PC-3 (cell line): ENCODE data around the gene ATP13A5. TPM values are rescaled to one million over a fixed set of nuclear protein-coding genes. Genes with fewer than 3 reads are reported as not detected.

ENCODE experiments used
- ATAC-seq: fragments of 200-7000 bp; cut with Tn5 transposase; 2 replicates; pipeline ENCODE4 v1.9.1; 2020; ENCODE audit warnings: mild to moderate bottlenecking, moderate library complexity
- BruUV-seq: library from RNA; stranded (reverse); fragments of 400-500 nt; replicated peaks from 2 replicates; lab custom pipeline; 2021; lab: Mats Ljungman, UMichigan
- CTCF ChIA-PET: fragments of 300-600 bp; sonication (Branson Sonifier 250); formaldehyde crosslinking; loops from one replicate; lab custom pipeline; 2022; ENCODE audit warnings: antibody characterized with exemption; lab: Charles Lee
- POLR2A ChIA-PET: fragments of 300-600 bp; sonication (Branson Sonifier 250); formaldehyde crosslinking; loops from one replicate; lab custom pipeline; 2022; ENCODE audit warnings: antibody characterized with exemption; ENCODE audit not compliant: unreplicated experiment; lab: Charles Lee
- DNase-seq: peaks from one replicate; pipeline ENCODE4 v3.0.0-alpha.2; 2015
- H2AFZ ChIP-seq: fragments of 300-600 bp; sonication (generic); 2 replicates; pipeline ENCODE4 v1.6.0; 2016; ENCODE audit warnings: antibody characterized with exemption, low read length
- H3F3A ChIP-seq: fragments of 300-600 bp; sonication (generic); one replicate; pipeline ENCODE4 v1.6.0; 2017; ENCODE audit warnings: antibody characterized with exemption, low read length, control low read depth, mild to moderate bottlenecking; ENCODE audit not compliant: unreplicated experiment
- H3K27ac ChIP-seq: fragments of 300-600 bp; sonication (generic); 2 replicates; pipeline ENCODE4 v1.5.1; 2016; ENCODE audit warnings: mild to moderate bottlenecking, low read length
- H3K27me3 ChIP-seq: fragments of 300-600 bp; sonication (generic); 2 replicates; pipeline ENCODE4 v1.6.1; 2016; ENCODE audit warnings: low read length, mixed read lengths
- H3K36me3 ChIP-seq: fragments of 300-600 bp; sonication (generic); 2 replicates; pipeline ENCODE4 v1.6.1; 2016; ENCODE audit warnings: low read depth, mixed run types, low read length, mixed read lengths
- H3K4me1 ChIP-seq: fragments of 300-600 bp; sonication (generic); 2 replicates; pipeline ENCODE4 v1.5.1; 2016; ENCODE audit warnings: low read length; ENCODE audit not compliant: insufficient read depth
- H3K4me2 ChIP-seq: fragments of 300-600 bp; sonication (generic); 2 replicates; pipeline ENCODE4 v1.6.0; 2016; ENCODE audit warnings: low read length
- H3K4me3 ChIP-seq: fragments of 300-600 bp; sonication (generic); 2 replicates; pipeline ENCODE4 v1.5.1; 2016; ENCODE audit warnings: mild to moderate bottlenecking, low read length, mixed read lengths
- H3K79me2 ChIP-seq: fragments of 300-600 bp; sonication (generic); 2 replicates; pipeline ENCODE4 v1.6.1; 2017; ENCODE audit warnings: low read length, mixed read lengths
- H3K9ac ChIP-seq: fragments of 300-600 bp; sonication (generic); 2 replicates; pipeline ENCODE4 v1.6.0; 2016; ENCODE audit warnings: mild to moderate bottlenecking, low read length
- H3K9me2 ChIP-seq: fragments of 300-600 bp; sonication (generic); replicated peaks from 2 replicates; pipeline ENCODE4 v1.6.1; 2016; ENCODE audit warnings: mixed run types, low read length, mixed read lengths
- H3K9me3 ChIP-seq: fragments of 300-600 bp; sonication (generic); 2 replicates; pipeline ENCODE4 v1.6.1; 2016; ENCODE audit warnings: low read length, mixed read lengths
- H4K20me1 ChIP-seq: fragments of 300-600 bp; sonication (generic); 2 replicates; pipeline ENCODE4 v1.6.1; 2016; ENCODE audit warnings: low read length, mixed read lengths
- CTCF ChIP-seq: fragments of 300-600 bp; sonication (generic); conservative IDR thresholded peaks from 2 replicates; pipeline ENCODE4 v1.5.1; 2017; ENCODE audit warnings: antibody characterized with exemption, low read depth, mild to moderate bottlenecking, low read length
- EZH2 ChIP-seq: fragments of 300-600 bp; sonication (generic); IDR thresholded peaks from one replicate; pipeline ENCODE4 v1.6.1; 2017; ENCODE audit warnings: antibody characterized with exemption, mild to moderate bottlenecking, low read length; ENCODE audit not compliant: unreplicated experiment
- EZH2phosphoT487 ChIP-seq: fragments of 300-600 bp; sonication (generic); IDR thresholded peaks from 2 replicates; pipeline ENCODE4 v1.6.1; 2018; ENCODE audit warnings: mild to moderate bottlenecking, antibody characterized with exemption, low read length, borderline replicate concordance
- intact Hi-C: fragments of 100-400 bp; cut with micrococcal nuclease; formaldehyde crosslinking; loops from 2 replicates; pipeline ENCODE4 v1.9.0; 2023
- total RNA-seq: library from RNA; depleted of rRNA; stranded (reverse); fragments of >200 nt; gene quantifications from 2 replicates; pipeline ENCODE4 v1.2.3, GENCODE V29; 2014

The ATP13A5 gene
- total RNA-seq, 1 experiment from 2014 or later = not detected

- no peaks in the 10 kb centered on the region for H3K9me2 ChIP-seq
- no peak overlapping the region for H3K4me3 ChIP-seq
- ChIA-PET POLR2A (no interaction called here), CTCF (no interaction called here)
- intact Hi-C loops = no loop called here
- peaks cover 81% of the 10 kb centered on the region for H3K27me3 ChIP-seq
- no peak for TF ChIP-seq EZH2phosphoT487
- no peak for TF ChIP-seq CTCF
- no peak for TF ChIP-seq EZH2
- ATAC-seq (no peak), DNase-seq (no peak)
- no peaks in the 10 kb centered on the region for H3K79me2 ChIP-seq
- H4K20me1 ChIP-seq = no peaks in the 10 kb centered on the region
- H3K4me1 ChIP-seq = no peaks in the 10 kb centered on the region
- no peaks in the 10 kb centered on the region for H3F3A ChIP-seq
- H3K9ac ChIP-seq = no peak overlapping the region
- H2AFZ ChIP-seq = no peak overlapping the region
- H3K27ac ChIP-seq = no peak overlapping the region
- no TSS peak for BruUV-seq
- no peaks in the 10 kb centered on the region for H3K36me3 ChIP-seq
- H3K4me2 ChIP-seq = no peak overlapping the region
- no peaks in the 10 kb centered on the region for H3K9me3 ChIP-seq
Measured at GRCh38 chr3:193375614-193376013, 2.9 kb downstream of the ATP13A5 start.

- ATAC-seq (no peak), DNase-seq (no peak)
- no peak overlapping the region for H3K9ac ChIP-seq
- ChIA-PET CTCF (no interaction called here), POLR2A (no interaction called here)
- no peaks in the 10 kb centered on the region for H3K9me3 ChIP-seq
- H3K4me3 ChIP-seq = no peak overlapping the region
- no TSS peak for BruUV-seq
- intact Hi-C loops = no loop called here
- H4K20me1 ChIP-seq = no peaks in the 10 kb centered on the region
- H3K4me2 ChIP-seq = no peak overlapping the region
- H2AFZ ChIP-seq = no peak overlapping the region
- H3K27ac ChIP-seq = no peak overlapping the region
- no peaks in the 10 kb centered on the region for H3F3A ChIP-seq
- TF ChIP-seq EZH2phosphoT487 (no peak), CTCF (no peak), EZH2 (no peak)
- H3K27me3 ChIP-seq = peaks cover 71% of the 10 kb centered on the region
- no peaks in the 10 kb centered on the region for H3K4me1 ChIP-seq
- no peaks in the 10 kb centered on the region for H3K9me2 ChIP-seq
- H3K79me2 ChIP-seq = no peaks in the 10 kb centered on the region
- H3K36me3 ChIP-seq = no peaks in the 10 kb centered on the region
Measured at GRCh38 chr3:193372783-193373182, 5.8 kb downstream of the ATP13A5 start.

- no peak for ATAC-seq
- Histone ChIP-seq H3K4me1 (no peaks in the 10 kb centered on the region), H3K9me2 (no peaks in the 10 kb centered on the region), H2AFZ (no peak overlapping the region), H3K79me2 (no peaks in the 10 kb centered on the region), H3K36me3 (no peaks in the 10 kb centered on the region), H3F3A (no peaks in the 10 kb centered on the region), H3K4me3 (no peak overlapping the region), H4K20me1 (no peaks in the 10 kb centered on the region), H3K4me2 (no peak overlapping the region), H3K9ac (no peak overlapping the region), H3K27ac (no peak overlapping the region), H3K27me3 (peaks cover 70% of the 10 kb centered on the region), H3K9me3 (no peaks in the 10 kb centered on the region)
- TF ChIP-seq EZH2phosphoT487 = no peak
- no peak for TF ChIP-seq CTCF
- TF ChIP-seq EZH2 = no peak
- intact Hi-C loops = no loop called here
- POLR2A ChIA-PET = no interaction called here
- CTCF ChIA-PET = no interaction called here
- DNase-seq = no peak
- no TSS peak for BruUV-seq
Measured at GRCh38 chr3:193367868-193368267, 10.7 kb downstream of the ATP13A5 start.
